H9 (cell line): ENCODE data around the gene MICA. TPM values are rescaled to one million over a fixed set of nuclear protein-coding genes. Genes with fewer than 3 reads are reported as not detected.

Source experiments
- DNase-seq: peaks from one replicate; pipeline ENCODE4 v3.0.0-alpha.2; 2017
- H2AFZ ChIP-seq: one replicate; pipeline ENCODE4 v1.6.1; 2013; ENCODE audit warnings: mild to moderate bottlenecking, low read length, control low read depth, moderate library complexity
- H2AK5ac ChIP-seq: 2 replicates; pipeline ENCODE4 v1.6.1; 2013; ENCODE audit warnings: low read length, control low read depth, mixed read lengths; ENCODE audit not compliant: insufficient read length
- H2BK120ac ChIP-seq: one replicate; pipeline ENCODE4 v1.6.1; 2013; ENCODE audit warnings: low read depth, mild to moderate bottlenecking, low read length, control low read depth, inconsistent platforms; ENCODE audit not compliant: poor library complexity, severe bottlenecking
- H2BK12ac ChIP-seq: 2 replicates; pipeline ENCODE4 v1.6.1; 2013; ENCODE audit warnings: low read length, control low read depth, mixed read lengths, low read depth; ENCODE audit not compliant: insufficient read length
- H2BK15ac ChIP-seq: 2 replicates; pipeline ENCODE4 v1.6.1; 2013; ENCODE audit warnings: low read depth, low read length, control low read depth
- H2BK20ac ChIP-seq: one replicate; pipeline ENCODE4 v1.6.1; 2013; ENCODE audit warnings: low read depth, mild to moderate bottlenecking, low read length, control low read depth, inconsistent platforms; ENCODE audit not compliant: poor library complexity, severe bottlenecking
- H2BK5ac ChIP-seq: 2 replicates; pipeline ENCODE4 v1.6.1; 2013; ENCODE audit warnings: low read length, control low read depth, mixed read lengths; ENCODE audit not compliant: insufficient read length
- H3K14ac ChIP-seq: 2 replicates; pipeline ENCODE4 v1.6.1; 2013; ENCODE audit warnings: low read length, control low read depth; ENCODE audit not compliant: insufficient read depth
- H3K18ac ChIP-seq: 2 replicates; pipeline ENCODE4 v1.6.1; 2013; ENCODE audit warnings: low read depth, mild to moderate bottlenecking, mixed read lengths, low read length, control low read depth; ENCODE audit not compliant: insufficient read length
- H3K23ac ChIP-seq: 2 replicates; pipeline ENCODE4 v1.6.1; 2013; ENCODE audit warnings: low read length, control low read depth, mixed read lengths, low read depth; ENCODE audit not compliant: insufficient read length
- H3K23me2 ChIP-seq: 2 replicates; pipeline ENCODE4 v1.6.1; 2013; ENCODE audit warnings: low read depth, mild to moderate bottlenecking, mixed read lengths, low read length, control low read depth; ENCODE audit not compliant: insufficient read length, poor library complexity, severe bottlenecking
- H3K27ac ChIP-seq: 2 replicates; pipeline ENCODE4 v1.5.1; 2013; ENCODE audit warnings: low read length, control low read depth, mixed read lengths, low read depth; ENCODE audit not compliant: insufficient read length
- H3K27me3 ChIP-seq: 2 replicates; pipeline ENCODE4 v1.6.1; 2013; ENCODE audit warnings: low read length, control low read depth, inconsistent platforms; ENCODE audit not compliant: insufficient read depth
- H3K4ac ChIP-seq: 2 replicates; pipeline ENCODE4 v1.6.1; 2013; ENCODE audit warnings: low read depth, mild to moderate bottlenecking, control low read depth, inconsistent platforms, low read length, moderate library complexity
- H3K4me1 ChIP-seq: 2 replicates; pipeline ENCODE4 v1.6.1; 2013; ENCODE audit warnings: low read length, control low read depth, inconsistent platforms; ENCODE audit not compliant: insufficient read depth
- H3K4me2 ChIP-seq: 2 replicates; pipeline ENCODE4 v1.6.1; 2013; ENCODE audit warnings: low read length, control low read depth, mixed read lengths; ENCODE audit not compliant: insufficient read length, insufficient read depth
- H3K56ac ChIP-seq: 2 replicates; pipeline ENCODE4 v1.6.1; 2013; ENCODE audit warnings: low read depth, mild to moderate bottlenecking, mixed read lengths, low read length, control low read depth; ENCODE audit not compliant: insufficient read length
- H3K79me1 ChIP-seq: 2 replicates; pipeline ENCODE4 v1.6.1; 2013; ENCODE audit warnings: low read depth, mild to moderate bottlenecking, moderate library complexity, low read length, control low read depth, inconsistent platforms; ENCODE audit not compliant: insufficient read depth, poor library complexity, severe bottlenecking
- H3K79me2 ChIP-seq: 2 replicates; pipeline ENCODE4 v1.6.1; 2013; ENCODE audit warnings: low read length, control low read depth, inconsistent platforms; ENCODE audit not compliant: insufficient read depth
- H3K9ac ChIP-seq: 2 replicates; pipeline ENCODE4 v1.6.1; 2013; ENCODE audit warnings: low read length, control low read depth, mixed read lengths; ENCODE audit not compliant: insufficient read length; ENCODE audit errors: extremely low read depth
- H3K9me3 ChIP-seq: one replicate; pipeline ENCODE4 v1.6.1; 2013; ENCODE audit warnings: low read depth, low read length, inconsistent platforms; ENCODE audit not compliant: control insufficient read depth
- H3T11ph ChIP-seq: one replicate; pipeline ENCODE4 v1.6.1; 2013; ENCODE audit warnings: mild to moderate bottlenecking, low read length, control low read depth, inconsistent platforms
- H4K20me1 ChIP-seq: one replicate; pipeline ENCODE4 v1.6.1; 2013; ENCODE audit not compliant: control insufficient read depth, insufficient read length, insufficient read depth
- H4K5ac ChIP-seq: 2 replicates; pipeline ENCODE4 v1.6.1; 2013; ENCODE audit warnings: low read depth, mild to moderate bottlenecking, mixed read lengths, low read length, control low read depth; ENCODE audit not compliant: insufficient read length
- H4K8ac ChIP-seq: replicated peaks from 2 replicates; pipeline ENCODE4 v1.6.1; 2013; ENCODE audit warnings: low read length, control low read depth, mixed read lengths, low read depth; ENCODE audit not compliant: insufficient read length
- H4K91ac ChIP-seq: 2 replicates; pipeline ENCODE4 v1.6.1; 2013; ENCODE audit warnings: low read depth, mild to moderate bottlenecking, moderate library complexity, mixed read lengths, low read length, control low read depth; ENCODE audit not compliant: insufficient read length
- H3K27ac Mint-ChIP-seq, 3 experiments: 2 replicates in 2 of 3; 3 replicates in 1 of 3; pipeline ENCODE4 v1.8.0; 2020 to 2021; ENCODE audit warnings: mixed read lengths in 3 of 3, mild to moderate bottlenecking in 1 of 3, moderate library complexity in 1 of 3
- H3K27me3 Mint-ChIP-seq: 2 replicates; pipeline ENCODE4 v1.8.0; 2021; ENCODE audit warnings: low read depth, mild to moderate bottlenecking, moderate library complexity, mixed read lengths
- H3K36me3 Mint-ChIP-seq, 3 experiments: 2 replicates in 2 of 3; 3 replicates in 1 of 3; pipeline ENCODE4 v1.8.0; 2020 to 2021; ENCODE audit warnings: low read depth in 3 of 3, mixed read lengths in 3 of 3; ENCODE audit not compliant: insufficient read depth in 1 of 3
- H3K4me1 Mint-ChIP-seq, 2 experiments: 2 replicates each; pipeline ENCODE4 v1.8.0; 2020; ENCODE audit warnings: mixed read lengths in 2 of 2
- H3K4me3 Mint-ChIP-seq, 2 experiments: 2 replicates in 1 of 2; 3 replicates in 1 of 2; pipeline ENCODE4 v1.8.0; 2020 to 2021; ENCODE audit warnings: mild to moderate bottlenecking in 2 of 2, mixed read lengths in 2 of 2, moderate library complexity in 1 of 2
- H3K9me3 Mint-ChIP-seq, 2 experiments: 2 replicates in 1 of 2; 3 replicates in 1 of 2; pipeline ENCODE4 v1.8.0; 2020; ENCODE audit warnings: mild to moderate bottlenecking in 2 of 2, mixed read lengths in 2 of 2, moderate library complexity in 1 of 2
- WGBS: extraction: QIAGEN DNeasy Blood & Tissue Kit; methylation state at CpG from one replicate; pipeline ENCODE4 v1.1.7; 2013; ENCODE audit warnings: missing lambda C conversion rate, low lambda C conversion rate, mixed read lengths; ENCODE audit not compliant: insufficient read length; ENCODE audit errors: extremely low coverage; 5-methylcytosine and 5-hydroxymethylcytosine counted together
- total RNA-seq: library from RNA; stranded (reverse); gene quantifications from 2 replicates; pipeline ENCODE4 v1.2.1, GENCODE V29; 2021
- TF ChIP-seq, protein P1 (sequence below): fragments of 200-600 bp; sonication (generic); conservative IDR thresholded peaks from 3 replicates; pipeline ENCODE4 v1.8.0; 2021; ENCODE audit warnings: antibody characterized with exemption, mild to moderate bottlenecking

Gene MICA
- total RNA-seq, 1 experiment from 2014 or later: 8.5 TPM

DNA sequence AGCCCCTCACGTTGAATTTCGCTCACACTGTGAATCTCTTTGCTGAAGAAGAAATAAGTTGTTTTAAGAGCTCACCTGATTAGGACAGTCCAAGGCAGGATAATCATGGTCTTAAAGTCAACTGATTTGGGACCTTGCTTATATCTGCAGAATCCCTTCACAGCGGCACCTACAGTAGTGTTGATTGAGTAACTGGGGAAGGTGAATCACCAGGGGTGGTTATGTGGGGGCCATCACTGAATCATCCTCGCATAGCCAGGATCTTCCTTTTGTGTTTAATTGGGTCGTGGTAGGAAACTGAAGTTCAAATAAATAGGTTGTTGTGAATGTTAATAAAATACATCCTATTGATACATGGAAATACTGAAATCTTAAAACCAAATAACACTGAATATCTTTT is 20.2 kb upstream of the MICA start:
- Histone ChIP-seq H2BK120ac (no peak overlapping the region), H3K4me2 (no peak overlapping the region), H3K79me1 (no peaks in the 10 kb centered on the region), H2BK20ac (no peak overlapping the region), H3K4me1 (no peaks in the 10 kb centered on the region), H4K20me1 (no peaks in the 10 kb centered on the region), H3K23me2 (no peaks in the 10 kb centered on the region), H4K5ac (no peak overlapping the region), H2BK15ac (no peak overlapping the region), H3K9ac (no peak overlapping the region), H3K18ac (no peak overlapping the region), H3K14ac (no peak overlapping the region), H4K8ac (no peak overlapping the region), H3K27ac (no peak overlapping the region), H3K9me3 (no peaks in the 10 kb centered on the region), H3K56ac (no peak overlapping the region), H3T11ph (no peak overlapping the region), H4K91ac (no peak overlapping the region), H3K23ac (no peak overlapping the region), H2AK5ac (no peak overlapping the region), H3K4ac (no peak overlapping the region), H2BK12ac (no peak overlapping the region), H2BK5ac (no peak overlapping the region), H2AFZ (no peak overlapping the region), H3K27me3 (no peaks in the 10 kb centered on the region; the same call in 1 of the 2 replicates), H3K79me2 (no peaks in the 10 kb centered on the region)
- TF ChIP-seq, protein P1, sequence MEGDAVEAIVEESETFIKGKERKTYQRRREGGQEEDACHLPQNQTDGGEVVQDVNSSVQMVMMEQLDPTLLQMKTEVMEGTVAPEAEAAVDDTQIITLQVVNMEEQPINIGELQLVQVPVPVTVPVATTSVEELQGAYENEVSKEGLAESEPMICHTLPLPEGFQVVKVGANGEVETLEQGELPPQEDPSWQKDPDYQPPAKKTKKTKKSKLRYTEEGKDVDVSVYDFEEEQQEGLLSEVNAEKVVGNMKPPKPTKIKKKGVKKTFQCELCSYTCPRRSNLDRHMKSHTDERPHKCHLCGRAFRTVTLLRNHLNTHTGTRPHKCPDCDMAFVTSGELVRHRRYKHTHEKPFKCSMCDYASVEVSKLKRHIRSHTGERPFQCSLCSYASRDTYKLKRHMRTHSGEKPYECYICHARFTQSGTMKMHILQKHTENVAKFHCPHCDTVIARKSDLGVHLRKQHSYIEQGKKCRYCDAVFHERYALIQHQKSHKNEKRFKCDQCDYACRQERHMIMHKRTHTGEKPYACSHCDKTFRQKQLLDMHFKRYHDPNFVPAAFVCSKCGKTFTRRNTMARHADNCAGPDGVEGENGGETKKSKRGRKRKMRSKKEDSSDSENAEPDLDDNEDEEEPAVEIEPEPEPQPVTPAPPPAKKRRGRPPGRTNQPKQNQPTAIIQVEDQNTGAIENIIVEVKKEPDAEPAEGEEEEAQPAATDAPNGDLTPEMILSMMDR: no peak
- H3K4me3 Mint-ChIP-seq: no peak overlapping the region
- H3K36me3 Mint-ChIP-seq: no peaks in the 10 kb centered on the region
- DNase-seq: no peak
- H3K9me3 Mint-ChIP-seq: no peaks in the 10 kb centered on the region
- peaks cover 5% of the 10 kb centered on the region for H3K27me3 Mint-ChIP-seq
- no peak overlapping the region for H3K27ac Mint-ChIP-seq
- no CpG with 5 or more reads among the region's 5 CpGs for WGBS
- H3K4me1 Mint-ChIP-seq: peaks cover 8 to 11% of the 10 kb centered on the region in 2 experiments
